Neural cell (in vitro differentiated cells): ENCODE measurements around the gene TNS3.

ENCODE experiments used
- EP300 ChIP-seq: fragments of 450-650 bp; conservative IDR thresholded peaks from 2 replicates; pipeline ENCODE4 v1.6.1; 2014; ENCODE audit warnings: antibody characterized with exemption, mild to moderate bottlenecking, moderate library complexity; ENCODE audit not compliant: poor library complexity, severe bottlenecking
- EZH2 ChIP-seq: fragments of 200-600, 300-800 bp; shearing (Covaris generic), sonication (generic); IDR thresholded peaks from 2 replicates; pipeline ENCODE4 v1.6.1; 2014; ENCODE audit warnings: antibody characterized with exemption, low read length, borderline replicate concordance, mild to moderate bottlenecking; ENCODE audit not compliant: insufficient read depth, poor library complexity, severe bottlenecking
- POLR2AphosphoS5 ChIP-seq: IDR thresholded peaks from 2 replicates; pipeline ENCODE4 v1.6.1; 2012
- SMC3 ChIP-seq: fragments of 450-650 bp; conservative IDR thresholded peaks from 2 replicates; pipeline ENCODE4 v1.6.1; 2014; ENCODE audit warnings: antibody characterized with exemption, mild to moderate bottlenecking, moderate library complexity; ENCODE audit not compliant: poor library complexity
- TAF1 ChIP-seq: IDR thresholded peaks from 2 replicates; pipeline ENCODE4 v1.6.1; 2012; ENCODE audit warnings: low read depth
- TF ChIP-seq, protein P1 (sequence below): fragments of 450-650 bp; IDR thresholded peaks from 2 replicates; pipeline ENCODE4 v1.5.1; 2014; ENCODE audit warnings: antibody characterized with exemption, mild to moderate bottlenecking, moderate library complexity; ENCODE audit not compliant: poor library complexity, severe bottlenecking

DNA sequence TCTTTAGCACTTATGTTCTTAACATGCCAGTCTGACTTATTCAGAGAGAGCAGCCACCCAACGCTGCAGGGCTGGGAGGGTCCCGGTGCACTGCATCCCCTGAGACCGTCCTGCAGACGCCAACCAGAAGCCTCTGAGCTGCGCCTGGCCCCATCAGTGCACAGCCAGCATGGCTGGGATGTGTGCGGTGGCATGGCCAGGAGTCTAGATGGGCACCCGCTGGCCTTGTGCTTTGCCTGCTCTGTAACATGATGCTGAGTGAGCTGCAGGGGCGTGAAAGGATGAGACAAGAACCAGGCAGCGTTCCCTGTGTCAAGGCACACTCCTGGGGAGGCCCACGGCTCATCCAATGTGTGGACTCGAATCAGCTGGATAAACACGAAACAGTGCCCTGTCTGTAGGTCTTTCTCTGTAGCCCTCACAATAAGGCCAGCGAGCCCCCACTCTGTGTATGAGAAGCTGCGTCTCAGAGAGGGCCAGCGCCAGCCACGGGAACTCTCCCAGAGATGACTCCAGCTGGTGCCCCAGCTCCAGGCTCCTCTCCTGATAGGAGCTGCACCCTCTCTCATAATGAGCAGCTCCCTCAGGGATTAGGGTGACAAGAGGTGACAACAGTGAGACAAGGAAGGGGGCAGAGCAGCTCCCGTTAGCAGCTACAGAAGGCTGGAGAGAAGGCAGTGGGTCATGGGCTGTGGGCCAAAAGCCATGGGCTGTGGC is 96.8 kb downstream of the TNS3 start:
- TF ChIP-seq, protein P1, sequence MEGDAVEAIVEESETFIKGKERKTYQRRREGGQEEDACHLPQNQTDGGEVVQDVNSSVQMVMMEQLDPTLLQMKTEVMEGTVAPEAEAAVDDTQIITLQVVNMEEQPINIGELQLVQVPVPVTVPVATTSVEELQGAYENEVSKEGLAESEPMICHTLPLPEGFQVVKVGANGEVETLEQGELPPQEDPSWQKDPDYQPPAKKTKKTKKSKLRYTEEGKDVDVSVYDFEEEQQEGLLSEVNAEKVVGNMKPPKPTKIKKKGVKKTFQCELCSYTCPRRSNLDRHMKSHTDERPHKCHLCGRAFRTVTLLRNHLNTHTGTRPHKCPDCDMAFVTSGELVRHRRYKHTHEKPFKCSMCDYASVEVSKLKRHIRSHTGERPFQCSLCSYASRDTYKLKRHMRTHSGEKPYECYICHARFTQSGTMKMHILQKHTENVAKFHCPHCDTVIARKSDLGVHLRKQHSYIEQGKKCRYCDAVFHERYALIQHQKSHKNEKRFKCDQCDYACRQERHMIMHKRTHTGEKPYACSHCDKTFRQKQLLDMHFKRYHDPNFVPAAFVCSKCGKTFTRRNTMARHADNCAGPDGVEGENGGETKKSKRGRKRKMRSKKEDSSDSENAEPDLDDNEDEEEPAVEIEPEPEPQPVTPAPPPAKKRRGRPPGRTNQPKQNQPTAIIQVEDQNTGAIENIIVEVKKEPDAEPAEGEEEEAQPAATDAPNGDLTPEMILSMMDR = no peak
- no peak for TF ChIP-seq SMC3
- no peak for TF ChIP-seq EP300
- TF ChIP-seq POLR2AphosphoS5 = no peak
- TF ChIP-seq TAF1 = no peak
- TF ChIP-seq EZH2 = no peak
